Endothelial cell (in vitro differentiated cells): ENCODE measurements around the gene NEURL2. TPM values are rescaled to one million over a fixed set of nuclear protein-coding genes. Genes with fewer than 3 reads are reported as not detected.

Experiments
- DNase-seq: peaks from one replicate; pipeline ENCODE4 v3.0.0; 2021; ENCODE audit warnings: low spot score
- H3K27ac Mint-ChIP-seq: one replicate; pipeline ENCODE4 v1.8.0; 2021; ENCODE audit warnings: mixed read lengths, inconsistent platforms; ENCODE audit not compliant: unreplicated experiment
- H3K27me3 Mint-ChIP-seq: one replicate; pipeline ENCODE4 v1.8.0; 2021; ENCODE audit warnings: mild to moderate bottlenecking, moderate library complexity, mixed read lengths, inconsistent platforms; ENCODE audit not compliant: unreplicated experiment
- H3K36me3 Mint-ChIP-seq: one replicate; pipeline ENCODE4 v1.8.0; 2021; ENCODE audit warnings: mild to moderate bottlenecking, low read depth, mixed read lengths, inconsistent platforms; ENCODE audit not compliant: unreplicated experiment
- H3K4me1 Mint-ChIP-seq: one replicate; pipeline ENCODE4 v1.8.0; 2021; ENCODE audit warnings: mild to moderate bottlenecking, mixed read lengths, inconsistent platforms; ENCODE audit not compliant: unreplicated experiment
- H3K4me3 Mint-ChIP-seq: one replicate; pipeline ENCODE4 v1.8.0; 2021; ENCODE audit warnings: mild to moderate bottlenecking, mixed read lengths, inconsistent platforms; ENCODE audit not compliant: unreplicated experiment
- H3K9me3 Mint-ChIP-seq: one replicate; pipeline ENCODE4 v1.8.0; 2021; ENCODE audit warnings: mixed read lengths, inconsistent platforms; ENCODE audit not compliant: unreplicated experiment
- CTCF ChIP-seq: fragments of 200-600 bp; sonication (generic); IDR thresholded peaks from one replicate; pipeline ENCODE4 v1.5.0; 2021; ENCODE audit warnings: antibody characterized with exemption; ENCODE audit not compliant: unreplicated experiment
- total RNA-seq: library from RNA; stranded (reverse); fragmentation: NEBNext Ultra II Directional; extraction: Animal tissue kit (Norgen Biotek cat#: 25700); gene quantifications from one replicate; pipeline ENCODE4 v1.2.1, GENCODE V29; 2021; ENCODE audit not compliant: unreplicated experiment

NEURL2 gene
- total RNA-seq, 1 donor from 2014 or later = 3.6 TPM

GRCh38 chr20:45918779-45919537 is 27.9 kb upstream of the NEURL2 start:
- TF ChIP-seq CTCF = no peak
- H3K4me1 Mint-ChIP-seq = peaks cover 27% of the 10 kb centered on the region
- peaks cover 3% of the 10 kb centered on the region for H3K27me3 Mint-ChIP-seq
- no peaks in the 10 kb centered on the region for H3K36me3 Mint-ChIP-seq
- no peak overlapping the region for H3K27ac Mint-ChIP-seq
- H3K9me3 Mint-ChIP-seq = no peaks in the 10 kb centered on the region
- no peak for DNase-seq
- H3K4me3 Mint-ChIP-seq = no peak overlapping the region

- no peaks in the 10 kb centered on the region for H3K9me3 Mint-ChIP-seq
- no peak overlapping the region for H3K27ac Mint-ChIP-seq
- H3K27me3 Mint-ChIP-seq = peaks cover 3% of the 10 kb centered on the region
- no peaks in the 10 kb centered on the region for H3K36me3 Mint-ChIP-seq
- no peak overlapping the region for H3K4me3 Mint-ChIP-seq
- DNase-seq = no peak
- peaks cover 27% of the 10 kb centered on the region for H3K4me1 Mint-ChIP-seq
- no peak for TF ChIP-seq CTCF
Observed at GRCh38 chr20:45918182-45918737, 27.3 kb upstream of the NEURL2 start.

GRCh38 chr20:45917790-45918141 is 26.8 kb upstream of the NEURL2 start:
- H3K9me3 Mint-ChIP-seq = no peaks in the 10 kb centered on the region
- TF ChIP-seq CTCF = no peak
- H3K4me3 Mint-ChIP-seq = no peak overlapping the region
- peaks cover 3% of the 10 kb centered on the region for H3K27me3 Mint-ChIP-seq
- peaks cover 27% of the 10 kb centered on the region for H3K4me1 Mint-ChIP-seq
- H3K36me3 Mint-ChIP-seq = no peaks in the 10 kb centered on the region
- no peak for DNase-seq
- peak overlapping the region; percentile 76 for H3K27ac Mint-ChIP-seq

- Mint-ChIP-seq H3K27ac (no peak overlapping the region), H3K27me3 (peaks cover 6% of the 10 kb centered on the region), H3K9me3 (no peaks in the 10 kb centered on the region), H3K4me3 (no peak overlapping the region), H3K4me1 (peaks cover 16% of the 10 kb centered on the region), H3K36me3 (peaks cover 3% of the 10 kb centered on the region)
- no peak for TF ChIP-seq CTCF
- DNase-seq = no peak
Observed at GRCh38 chr20:45913116-45913515, 22.1 kb upstream of the NEURL2 start.

GRCh38 chr20:45912344-45912682 is 21.3 kb upstream of the NEURL2 start:
- H3K27me3 Mint-ChIP-seq = peaks cover 8% of the 10 kb centered on the region
- no peak for TF ChIP-seq CTCF
- DNase-seq = no peak
- no peaks in the 10 kb centered on the region for H3K9me3 Mint-ChIP-seq
- H3K36me3 Mint-ChIP-seq = peaks cover 7% of the 10 kb centered on the region
- peaks cover 11% of the 10 kb centered on the region for H3K4me1 Mint-ChIP-seq
- no peak overlapping the region for H3K27ac Mint-ChIP-seq
- H3K4me3 Mint-ChIP-seq = peak overlapping the region; percentile 71
